ENCODE data around the gene CD160. TPM values are rescaled to one million over a fixed set of nuclear protein-coding genes. Genes with fewer than 3 reads are reported as not detected.
A peak's percentile ranks its signal among the peaks of the same experiment; 100 is the strongest.

Gene CD160
- total and polyA plus RNA-seq, 3 experiments from 2014 or later = 22.3 to 31.6 (median 24.6) TPM

GRCh38 chr1:145729666-145730436 is 10.6 kb downstream of the CD160 start:
- H3K4me3 Mint-ChIP-seq = no peak overlapping the region
- no peaks in the 10 kb centered on the region for H3K4me1 Mint-ChIP-seq
- Histone ChIP-seq H3K36me3 (ENCODE audit: insufficient read depth, low read length) (no peaks in the 10 kb centered on the region), H3K27me3 (ENCODE audit: insufficient read depth, low read length, poor library complexity, severe bottlenecking) (no peaks in the 10 kb centered on the region), H3K9me3 (ENCODE audit: low read length) (no peaks in the 10 kb centered on the region), H3K4me1 (ENCODE audit: insufficient read depth, low read length) (no peaks in the 10 kb centered on the region), H3K27ac (ENCODE audit: low read depth, low read length) (no peak overlapping the region), H3K4me3 (ENCODE audit: low read length) (no peak overlapping the region)
- H3K36me3 Mint-ChIP-seq = peaks cover 0 to 8% (median 5%) of the 10 kb centered on the region in 3 donors
- no peaks in the 10 kb centered on the region for H3K27me3 Mint-ChIP-seq
- no peaks in the 10 kb centered on the region for H3K9me3 Mint-ChIP-seq
- DNase-seq = no peak
- H3K27ac Mint-ChIP-seq = peak overlapping the region in 1 of 8 donors; percentile 32
- ChIA-PET CTCF (interaction anchor here (1.1 kb wide), 1 partner anchor 8 kb away, joined by 3 read pairs; no protein-coding TSS in a partner anchor), POLR2A (no interaction called here)

- Histone ChIP-seq H3K4me1 (ENCODE audit: insufficient read depth, low read length) (no peaks in the 10 kb centered on the region), H3K4me3 (ENCODE audit: low read length) (no peak overlapping the region), H3K9me3 (ENCODE audit: low read length) (no peaks in the 10 kb centered on the region), H3K36me3 (ENCODE audit: insufficient read depth, low read length) (no peaks in the 10 kb centered on the region), H3K27ac (ENCODE audit: low read depth, low read length) (no peak overlapping the region), H3K27me3 (ENCODE audit: insufficient read depth, low read length, poor library complexity, severe bottlenecking) (no peaks in the 10 kb centered on the region)
- Mint-ChIP-seq H3K36me3 (peaks cover 0 to 8% (median 5%) of the 10 kb centered on the region in 3 donors), H3K27ac (peak overlapping the region in 2 of 8 donors; percentile 5 to 19), H3K27me3 (no peaks in the 10 kb centered on the region), H3K4me1 (no peaks in the 10 kb centered on the region), H3K4me3 (no peak overlapping the region), H3K9me3 (no peaks in the 10 kb centered on the region)
- ChIA-PET CTCF (no interaction called here), POLR2A (no interaction called here)
- DNase-seq = no peak
Observed at GRCh38 chr1:145730467-145730866, 11.2 kb downstream of the CD160 start.

- no peak overlapping the region for H3K4me3 Mint-ChIP-seq
- H3K27ac Mint-ChIP-seq = peak overlapping the region in 2 of 8 donors; percentile 5 to 19
- H3K27ac ChIP-seq (ENCODE audit: low read depth, low read length) = no peak overlapping the region
- H3K9me3 ChIP-seq (ENCODE audit: low read length) = no peaks in the 10 kb centered on the region
- no peak for DNase-seq
- H3K36me3 ChIP-seq (ENCODE audit: insufficient read depth, low read length) = no peaks in the 10 kb centered on the region
- H3K4me3 ChIP-seq (ENCODE audit: low read length) = no peak overlapping the region
- POLR2A ChIA-PET = no interaction called here
- CTCF ChIA-PET = no interaction called here
- no peaks in the 10 kb centered on the region for H3K9me3 Mint-ChIP-seq
- no peaks in the 10 kb centered on the region for H3K27me3 ChIP-seq (ENCODE audit: insufficient read depth, low read length, poor library complexity, severe bottlenecking)
- peaks cover 0 to 9% (median 7%) of the 10 kb centered on the region in 3 donors for H3K36me3 Mint-ChIP-seq
- no peaks in the 10 kb centered on the region for H3K4me1 ChIP-seq (ENCODE audit: insufficient read depth, low read length)
- H3K4me1 Mint-ChIP-seq = no peaks in the 10 kb centered on the region
- H3K27me3 Mint-ChIP-seq = no peaks in the 10 kb centered on the region
Observed at GRCh38 chr1:145730900-145731299, 11.6 kb downstream of the CD160 start.

- CTCF ChIA-PET = interaction anchor here (4.4 kb wide), 1 partner anchor 16 kb away, joined by 23 read pairs; the partner anchor contains the start of gene CD160
- Mint-ChIP-seq H3K4me3 (no peak overlapping the region), H3K27ac (peak overlapping the region in 4 of 8 donors; percentile 32 to 71 (median 46)), H3K4me1 (no peaks in the 10 kb centered on the region), H3K36me3 (peaks cover 0 to 10% (median 6%) of the 10 kb centered on the region in 3 donors), H3K27me3 (no peaks in the 10 kb centered on the region), H3K9me3 (no peaks in the 10 kb centered on the region)
- no peak for DNase-seq
- H3K27me3 ChIP-seq (ENCODE audit: insufficient read depth, low read length, poor library complexity, severe bottlenecking) = no peaks in the 10 kb centered on the region
- H3K27ac ChIP-seq (ENCODE audit: low read depth, low read length) = no peak overlapping the region
- no peaks in the 10 kb centered on the region for H3K4me1 ChIP-seq (ENCODE audit: insufficient read depth, low read length)
- H3K9me3 ChIP-seq (ENCODE audit: low read length) = no peaks in the 10 kb centered on the region
- no peaks in the 10 kb centered on the region for H3K36me3 ChIP-seq (ENCODE audit: insufficient read depth, low read length)
- no peak overlapping the region for H3K4me3 ChIP-seq (ENCODE audit: low read length)
- POLR2A ChIA-PET = no interaction called here
Observed at GRCh38 chr1:145736191-145736590, 16.9 kb downstream of the CD160 start.

- no peaks in the 10 kb centered on the region for H3K4me1 Mint-ChIP-seq
- H3K9me3 Mint-ChIP-seq = no peaks in the 10 kb centered on the region
- no peak overlapping the region for H3K4me3 Mint-ChIP-seq
- no peak for DNase-seq
- peaks cover 13 to 44% (median 22%) of the 10 kb centered on the region in 3 donors for H3K36me3 Mint-ChIP-seq
- Histone ChIP-seq H3K27ac (ENCODE audit: low read depth, low read length) (no peak overlapping the region), H3K36me3 (ENCODE audit: insufficient read depth, low read length) (peaks cover 12% of the 10 kb centered on the region), H3K27me3 (ENCODE audit: insufficient read depth, low read length, poor library complexity, severe bottlenecking) (no peaks in the 10 kb centered on the region), H3K4me1 (ENCODE audit: insufficient read depth, low read length) (no peaks in the 10 kb centered on the region), H3K4me3 (ENCODE audit: low read length) (no peak overlapping the region), H3K9me3 (ENCODE audit: low read length) (no peaks in the 10 kb centered on the region)
- ChIA-PET POLR2A (no interaction called here), CTCF (interaction anchor here (4.4 kb wide), 1 partner anchor 20 kb away, joined by 23 read pairs; the partner anchor contains the start of gene CD160)
- H3K27me3 Mint-ChIP-seq = no peaks in the 10 kb centered on the region
- H3K27ac Mint-ChIP-seq = peak overlapping the region in 1 of 8 donors; percentile 25
Observed at GRCh38 chr1:145740269-145740668, 21.0 kb downstream of the CD160 start.

GRCh38 chr1:145747398-145748247 is 28.3 kb downstream of the CD160 start:
- peaks cover 20 to 85% (median 35%) of the 10 kb centered on the region in 3 donors for H3K36me3 Mint-ChIP-seq
- Histone ChIP-seq H3K27me3 (ENCODE audit: insufficient read depth, low read length, poor library complexity, severe bottlenecking) (no peaks in the 10 kb centered on the region), H3K9me3 (ENCODE audit: low read length) (no peaks in the 10 kb centered on the region), H3K36me3 (ENCODE audit: insufficient read depth, low read length) (peaks cover 30% of the 10 kb centered on the region), H3K27ac (ENCODE audit: low read depth, low read length) (no peak overlapping the region), H3K4me3 (ENCODE audit: low read length) (no peak overlapping the region), H3K4me1 (ENCODE audit: insufficient read depth, low read length) (no peaks in the 10 kb centered on the region)
- H3K4me3 Mint-ChIP-seq = no peak overlapping the region
- H3K27ac Mint-ChIP-seq = peak overlapping the region in 6 of 8 donors; percentile 10 to 83 (median 60)
- H3K27me3 Mint-ChIP-seq = no peaks in the 10 kb centered on the region
- DNase-seq = no peak
- ChIA-PET CTCF (no interaction called here), POLR2A (no interaction called here)
- no peaks in the 10 kb centered on the region for H3K9me3 Mint-ChIP-seq
- H3K4me1 Mint-ChIP-seq = no peaks in the 10 kb centered on the region

GRCh38 chr1:145750426-145750825 is 31.1 kb downstream of the CD160 start:
- H3K27me3 ChIP-seq (ENCODE audit: insufficient read depth, low read length, poor library complexity, severe bottlenecking) = no peaks in the 10 kb centered on the region
- H3K36me3 ChIP-seq (ENCODE audit: insufficient read depth, low read length) = peaks cover 28% of the 10 kb centered on the region
- no peak for DNase-seq
- H3K9me3 ChIP-seq (ENCODE audit: low read length) = no peaks in the 10 kb centered on the region
- H3K4me1 ChIP-seq (ENCODE audit: insufficient read depth, low read length) = no peaks in the 10 kb centered on the region
- no peak overlapping the region for H3K4me3 ChIP-seq (ENCODE audit: low read length)
- Mint-ChIP-seq H3K27me3 (no peaks in the 10 kb centered on the region), H3K27ac (peak overlapping the region in 1 of 8 donors; percentile 14), H3K4me3 (no peak overlapping the region), H3K36me3 (peaks cover 7 to 80% (median 25%) of the 10 kb centered on the region in 3 donors), H3K4me1 (no peaks in the 10 kb centered on the region), H3K9me3 (no peaks in the 10 kb centered on the region)
- H3K27ac ChIP-seq (ENCODE audit: low read depth, low read length) = no peak overlapping the region
- CTCF ChIA-PET = no interaction called here
- POLR2A ChIA-PET = no interaction called here

GRCh38 chr1:145751491-145752037 is 32.3 kb downstream of the CD160 start:
- no peaks in the 10 kb centered on the region for H3K27me3 Mint-ChIP-seq
- H3K4me1 Mint-ChIP-seq = no peaks in the 10 kb centered on the region
- ChIA-PET POLR2A (no interaction called here), CTCF (interaction anchor here (0.8 kb wide), 1 partner anchor 29 kb away, joined by 3 read pairs; no protein-coding TSS in a partner anchor)
- Histone ChIP-seq H3K9me3 (ENCODE audit: low read length) (no peaks in the 10 kb centered on the region), H3K36me3 (ENCODE audit: insufficient read depth, low read length) (peaks cover 26% of the 10 kb centered on the region), H3K27ac (ENCODE audit: low read depth, low read length) (no peak overlapping the region), H3K27me3 (ENCODE audit: insufficient read depth, low read length, poor library complexity, severe bottlenecking) (no peaks in the 10 kb centered on the region), H3K4me1 (ENCODE audit: insufficient read depth, low read length) (no peaks in the 10 kb centered on the region), H3K4me3 (ENCODE audit: low read length) (no peak overlapping the region)
- no peak for DNase-seq
- H3K36me3 Mint-ChIP-seq = peaks cover 7 to 84% (median 25%) of the 10 kb centered on the region in 3 donors
- H3K4me3 Mint-ChIP-seq = no peak overlapping the region
- H3K9me3 Mint-ChIP-seq = no peaks in the 10 kb centered on the region
- H3K27ac Mint-ChIP-seq = peak overlapping the region in 1 of 8 donors; percentile 23

Measured in CD8-positive, alpha-beta memory T cell (primary cell).